ENCODE measurements around the gene DAW1. TPM values are rescaled to one million over a fixed set of nuclear protein-coding genes. Genes with fewer than 3 reads are reported as not detected.

Gene DAW1
- total RNA-seq, 3 donors from 2014 or later: not detected

DNA sequence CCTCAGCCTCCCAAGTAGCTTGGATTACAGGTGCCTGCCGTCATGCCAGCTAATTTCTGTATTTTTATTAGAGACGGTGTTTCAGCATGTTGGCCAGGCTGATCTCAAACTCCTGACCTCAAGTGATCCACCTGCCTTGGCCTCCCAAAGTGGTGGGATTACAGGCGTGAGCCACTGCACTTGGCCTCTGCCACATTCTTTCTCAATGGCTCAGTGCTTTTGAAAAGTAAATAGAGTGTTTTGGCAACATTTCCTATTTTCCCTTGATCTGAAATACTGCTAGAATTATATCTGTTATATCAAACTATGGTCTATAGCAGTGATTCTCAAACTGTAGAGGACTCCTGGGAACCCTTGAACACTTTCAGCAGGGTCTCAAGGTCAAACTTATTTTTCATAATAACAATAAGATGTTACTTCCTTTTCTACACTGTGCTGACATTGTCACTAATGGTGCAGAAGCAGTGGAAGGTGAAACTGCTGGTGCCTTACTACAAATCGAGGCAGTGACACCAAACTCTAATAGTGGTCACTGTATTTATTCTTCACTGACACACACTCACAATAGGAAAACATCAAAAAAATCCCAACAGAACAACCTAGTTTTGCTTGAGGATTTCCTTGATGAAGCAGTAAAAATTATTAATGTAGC is 10.6 kb downstream of the DAW1 start:
- no peaks in the 10 kb centered on the region for H3K36me3 ChIP-seq
- no peaks in the 10 kb centered on the region for H3K27me3 ChIP-seq
- intact Hi-C loops (cut with DNase I; ENCODE audit: low total_unique reads): no loop called here
- no peak for DNase-seq (ENCODE audit: low spot score in 2 of 2)
- no peaks in the 10 kb centered on the region for H3K9me3 ChIP-seq
- no peak for TF ChIP-seq POLR2A (IDR thresholded peaks at IDR 0.05)
- TF ChIP-seq POLR2AphosphoS5 (IDR thresholded peaks at IDR 0.05): no peak
- TF ChIP-seq, protein P1, sequence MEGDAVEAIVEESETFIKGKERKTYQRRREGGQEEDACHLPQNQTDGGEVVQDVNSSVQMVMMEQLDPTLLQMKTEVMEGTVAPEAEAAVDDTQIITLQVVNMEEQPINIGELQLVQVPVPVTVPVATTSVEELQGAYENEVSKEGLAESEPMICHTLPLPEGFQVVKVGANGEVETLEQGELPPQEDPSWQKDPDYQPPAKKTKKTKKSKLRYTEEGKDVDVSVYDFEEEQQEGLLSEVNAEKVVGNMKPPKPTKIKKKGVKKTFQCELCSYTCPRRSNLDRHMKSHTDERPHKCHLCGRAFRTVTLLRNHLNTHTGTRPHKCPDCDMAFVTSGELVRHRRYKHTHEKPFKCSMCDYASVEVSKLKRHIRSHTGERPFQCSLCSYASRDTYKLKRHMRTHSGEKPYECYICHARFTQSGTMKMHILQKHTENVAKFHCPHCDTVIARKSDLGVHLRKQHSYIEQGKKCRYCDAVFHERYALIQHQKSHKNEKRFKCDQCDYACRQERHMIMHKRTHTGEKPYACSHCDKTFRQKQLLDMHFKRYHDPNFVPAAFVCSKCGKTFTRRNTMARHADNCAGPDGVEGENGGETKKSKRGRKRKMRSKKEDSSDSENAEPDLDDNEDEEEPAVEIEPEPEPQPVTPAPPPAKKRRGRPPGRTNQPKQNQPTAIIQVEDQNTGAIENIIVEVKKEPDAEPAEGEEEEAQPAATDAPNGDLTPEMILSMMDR (IDR thresholded peaks at IDR 0.05): no peak
- no peaks in the 10 kb centered on the region for H3K4me1 ChIP-seq
- no peak overlapping the region for H3K27ac ChIP-seq
- H3K4me3 ChIP-seq: no peak overlapping the region

DNA sequence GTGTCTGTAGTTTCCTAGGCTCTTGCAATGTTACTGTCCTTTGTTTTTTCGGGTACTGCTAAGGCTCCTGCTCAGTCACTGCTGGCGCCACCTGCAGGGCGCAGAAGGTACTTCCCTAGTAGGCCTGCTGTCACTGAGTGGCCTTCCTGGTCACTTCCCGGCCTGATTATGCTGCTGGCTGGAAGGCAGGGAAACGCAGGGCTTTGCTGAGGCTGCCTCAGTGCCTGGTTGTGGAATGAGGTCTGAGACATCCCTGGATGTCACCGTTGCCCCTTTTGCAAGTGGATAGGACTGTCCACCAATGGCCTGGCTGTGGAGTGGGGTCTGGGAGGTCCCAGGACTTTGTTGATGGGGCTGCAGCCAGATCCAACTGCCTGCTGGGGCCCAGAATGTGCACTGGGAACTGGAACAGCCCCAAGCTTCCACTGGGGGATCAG is 13.1 kb downstream of the DAW1 start:
- Histone ChIP-seq H3K27ac (no peak overlapping the region), H3K27me3 (no peaks in the 10 kb centered on the region), H3K9me3 (no peaks in the 10 kb centered on the region), H3K4me3 (no peak overlapping the region), H3K36me3 (no peaks in the 10 kb centered on the region), H3K4me1 (no peaks in the 10 kb centered on the region)
- TF ChIP-seq POLR2A (IDR thresholded peaks at IDR 0.05) (no peak), POLR2AphosphoS5 (IDR thresholded peaks at IDR 0.05) (no peak)
- TF ChIP-seq, protein P1 (IDR thresholded peaks at IDR 0.05): peak in 2 of 3 donors; percentile 28 to 35
- intact Hi-C loops (cut with DNase I; ENCODE audit: low total_unique reads): no loop called here
- peak in 1 of 2 donors; percentile 62 for DNase-seq (ENCODE audit: low spot score in 2 of 2)

DNA sequence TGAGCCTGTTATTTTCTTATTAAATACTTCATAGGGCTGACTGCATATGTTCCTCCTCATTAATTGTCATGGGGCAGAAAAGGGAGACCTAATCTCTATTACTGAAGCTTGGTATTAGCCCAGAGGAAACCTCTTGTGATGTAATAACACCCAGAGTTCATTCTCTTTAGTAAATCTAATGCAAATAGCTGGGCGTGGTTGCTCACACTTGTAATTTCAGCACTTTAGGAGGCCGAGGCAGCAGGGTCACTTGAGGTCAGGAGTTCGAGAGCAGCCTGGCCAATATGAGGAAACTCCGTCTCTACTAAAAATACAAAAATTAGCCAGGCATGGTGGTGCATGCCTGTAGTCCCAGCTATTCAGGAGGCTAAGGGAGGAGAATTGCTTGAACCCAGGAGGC is 14.7 kb downstream of the DAW1 start:
- Histone ChIP-seq H3K4me1 (no peaks in the 10 kb centered on the region), H3K36me3 (no peaks in the 10 kb centered on the region), H3K27me3 (no peaks in the 10 kb centered on the region), H3K9me3 (no peaks in the 10 kb centered on the region), H3K27ac (no peak overlapping the region), H3K4me3 (no peak overlapping the region)
- DNase-seq (ENCODE audit: low spot score in 2 of 2): no peak
- intact Hi-C loops (cut with DNase I; ENCODE audit: low total_unique reads): no loop called here
- no peak for TF ChIP-seq POLR2AphosphoS5 (IDR thresholded peaks at IDR 0.05)
- TF ChIP-seq, protein P1 (IDR thresholded peaks at IDR 0.05): no peak
- TF ChIP-seq POLR2A (IDR thresholded peaks at IDR 0.05): no peak

DNA sequence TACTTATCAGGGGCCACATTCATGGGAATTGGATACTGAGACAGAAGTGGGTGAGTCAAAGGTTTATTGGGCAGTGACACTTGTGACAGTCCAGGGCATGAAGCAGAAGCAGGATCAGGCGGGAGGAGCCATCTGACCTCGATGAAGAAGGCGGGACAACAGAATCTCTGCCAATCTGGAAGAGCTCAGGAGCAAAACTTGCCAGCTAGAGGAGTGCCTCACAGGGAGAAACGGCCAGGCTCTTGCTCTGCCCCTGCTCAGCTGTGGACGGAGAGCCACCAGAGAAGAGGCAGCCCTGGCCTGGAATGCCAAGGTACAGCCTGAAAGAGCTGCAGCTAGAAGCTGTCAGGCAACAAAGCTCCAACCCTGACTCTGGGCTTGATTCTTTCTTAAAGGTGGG is 16.9 kb downstream of the DAW1 start:
- Histone ChIP-seq H3K9me3 (no peaks in the 10 kb centered on the region), H3K27ac (no peak overlapping the region), H3K27me3 (no peaks in the 10 kb centered on the region), H3K4me3 (no peak overlapping the region), H3K36me3 (no peaks in the 10 kb centered on the region), H3K4me1 (no peaks in the 10 kb centered on the region)
- no peak for DNase-seq (ENCODE audit: low spot score in 2 of 2)
- intact Hi-C loops (cut with DNase I; ENCODE audit: low total_unique reads): no loop called here
- TF ChIP-seq POLR2A (IDR thresholded peaks at IDR 0.05) (no peak), POLR2AphosphoS5 (IDR thresholded peaks at IDR 0.05) (no peak)
- TF ChIP-seq, protein P1 (IDR thresholded peaks at IDR 0.05): no peak

DNA sequence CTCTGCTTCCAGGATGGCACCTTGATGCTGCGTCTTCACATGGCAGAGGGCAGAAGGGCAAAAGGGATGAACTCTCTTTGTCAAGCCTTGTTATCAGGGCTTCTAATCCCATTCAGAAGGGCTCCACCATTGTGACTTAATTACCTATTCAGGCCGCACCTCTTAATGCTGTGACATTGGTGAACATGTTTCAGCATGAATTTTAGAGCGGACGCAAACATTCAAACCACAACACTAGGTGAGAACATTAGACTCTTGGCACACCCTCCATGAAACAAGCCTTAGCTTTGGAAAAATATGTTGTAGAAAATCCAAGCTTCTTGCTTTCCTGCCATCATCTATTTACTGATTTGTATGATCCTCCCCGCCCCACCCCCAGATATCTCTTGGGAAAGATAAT is 17.9 kb downstream of the DAW1 start:
- Histone ChIP-seq H3K4me1 (no peaks in the 10 kb centered on the region), H3K27ac (no peak overlapping the region), H3K27me3 (no peaks in the 10 kb centered on the region), H3K9me3 (no peaks in the 10 kb centered on the region), H3K4me3 (no peak overlapping the region), H3K36me3 (no peaks in the 10 kb centered on the region)
- intact Hi-C loops (cut with DNase I; ENCODE audit: low total_unique reads): no loop called here
- no peak for DNase-seq (ENCODE audit: low spot score in 2 of 2)
- no peak for TF ChIP-seq POLR2A (IDR thresholded peaks at IDR 0.05)
- TF ChIP-seq, protein P1 (IDR thresholded peaks at IDR 0.05): no peak
- TF ChIP-seq POLR2AphosphoS5 (IDR thresholded peaks at IDR 0.05): no peak
